B cell (primary cell): ENCODE data around the gene SEL1L2. TPM values are rescaled to one million over a fixed set of nuclear protein-coding genes. Genes with fewer than 3 reads are reported as not detected.

Source experiments
- ATAC-seq: fragments of 200-7000 bp; cut with Tn5 transposase; one replicate; pipeline ENCODE4 v1.10.0; 2021; ENCODE audit warnings: low read depth, mild to moderate bottlenecking, moderate number of reproducible peaks, moderate library complexity
- CTCF ChIA-PET: fragments of 350-600 bp; sonication (Branson Sonifier 250); formaldehyde crosslinking; loops from one replicate; lab custom pipeline; 2021; ENCODE audit warnings: antibody characterized with exemption, inconsistent platforms; lab: Charles Lee
- POLR2A ChIA-PET: fragments of 350-600 bp; sonication (Branson Sonifier 250); formaldehyde crosslinking; loops from one replicate; lab custom pipeline; 2021; ENCODE audit warnings: antibody characterized with exemption; lab: Charles Lee
- DNase-seq: peaks from one replicate; pipeline ENCODE4 v3.0.0; 2013
- H2AFZ ChIP-seq: 2 replicates; pipeline ENCODE4 v1.6.1; 2012; ENCODE audit warnings: mild to moderate bottlenecking, low read depth, low read length; ENCODE audit not compliant: insufficient read depth, poor library complexity, severe bottlenecking
- H3K27ac ChIP-seq, 2 donors: 1 replicate in 1 of 2; 2 replicates in 1 of 2; pipeline ENCODE4 v1.5.1; 2012 to 2013; ENCODE audit warnings: low read length in 2 of 2, mild to moderate bottlenecking in 2 of 2, moderate library complexity in 1 of 2
- H3K27me3 ChIP-seq, 4 experiments: fragments of 200-600 bp in 1 of 4; sonication (generic) in 1 of 4; replicated peaks in 1 of 4; 1 replicate in 2 of 4; 2 replicates in 2 of 4; pipeline versions ENCODE4 v1.6.1 to v1.7.0; 2013 to 2016; ENCODE audit warnings: low read length in 3 of 4, mild to moderate bottlenecking in 2 of 4, mixed read lengths in 1 of 4, moderate library complexity in 1 of 4; ENCODE audit not compliant: insufficient read depth in 4 of 4, control insufficient read depth in 3 of 4; ENCODE audit errors: control extremely low read depth in 1 of 4
- H3K36me3 ChIP-seq, 2 experiments: replicated peaks in 1 of 2; 1 replicate in 1 of 2; 2 replicates in 1 of 2; pipeline versions ENCODE4 v1.6.1 to v1.7.1; 2013; ENCODE audit warnings: low read length in 1 of 2; ENCODE audit not compliant: insufficient read depth in 2 of 2, control insufficient read depth in 1 of 2; ENCODE audit errors: control extremely low read depth in 1 of 2, extremely low read depth in 1 of 2
- H3K4me1 ChIP-seq, 2 donors: fragments of 200-600 bp in 1 of 2; sonication (generic) in 1 of 2; 1 replicate in 1 of 2; 2 replicates in 1 of 2; pipeline versions ENCODE4 v1.5.1 to v1.6.1; 2013 to 2017; ENCODE audit warnings: low read length in 2 of 2; ENCODE audit not compliant: control insufficient read depth in 2 of 2, insufficient read depth in 2 of 2
- H3K4me2 ChIP-seq: replicated peaks from 2 replicates; pipeline ENCODE3; 2012; ENCODE audit warnings: mild to moderate bottlenecking, low read depth, low read length; ENCODE audit not compliant: poor library complexity, severe bottlenecking
- H3K4me3 ChIP-seq, 5 experiments: fragments of 200-600 bp in 1 of 5; sonication (generic) in 1 of 5; 1 replicate in 3 of 5; 2 replicates in 2 of 5; pipeline versions ENCODE4 v1.5.1 to v1.7.0; 2011 to 2016; ENCODE audit warnings: low read length in 4 of 5, mild to moderate bottlenecking in 4 of 5, low read depth in 2 of 5, control low read depth in 1 of 5, moderate library complexity in 1 of 5; ENCODE audit not compliant: insufficient read depth in 1 of 5; ENCODE audit errors: control extremely low read depth in 1 of 5, extremely low read depth in 1 of 5
- H3K79me2 ChIP-seq: fragments of 200-600 bp; sonication (generic); one replicate; pipeline ENCODE4 v1.6.0; 2016; ENCODE audit warnings: low read length; ENCODE audit not compliant: control insufficient read depth, insufficient read depth
- H3K9ac ChIP-seq: fragments of 200-600 bp; sonication (generic); 2 replicates; pipeline ENCODE4 v1.6.1; 2017; ENCODE audit warnings: mild to moderate bottlenecking, low read length, moderate library complexity
- H3K9me3 ChIP-seq, 3 donors: one replicate each; pipeline versions ENCODE4 v1.6.1 to v1.7.1; 2013; ENCODE audit warnings: low read length in 2 of 3; ENCODE audit not compliant: control insufficient read depth in 2 of 3, insufficient read depth in 1 of 3; ENCODE audit errors: control extremely low read depth in 1 of 3
- H4K20me1 ChIP-seq: 2 replicates; pipeline ENCODE4 v1.6.0; 2012; ENCODE audit warnings: mild to moderate bottlenecking, low read length; ENCODE audit not compliant: insufficient read depth, control insufficient read depth, poor library complexity, severe bottlenecking
- H3K27ac Mint-ChIP-seq: one replicate; pipeline ENCODE4 v1.8.0; 2021; ENCODE audit warnings: mixed read lengths
- H3K27me3 Mint-ChIP-seq: one replicate; pipeline ENCODE4 v1.8.0; 2021; ENCODE audit warnings: mixed read lengths
- H3K4me1 Mint-ChIP-seq: one replicate; pipeline ENCODE4 v1.8.0; 2021; ENCODE audit warnings: mixed read lengths
- H3K4me3 Mint-ChIP-seq: one replicate; pipeline ENCODE4 v1.8.0; 2021; ENCODE audit warnings: mixed read lengths
- H3K9me3 Mint-ChIP-seq: one replicate; pipeline ENCODE4 v1.8.0; 2022; ENCODE audit warnings: mixed read lengths; ENCODE audit not compliant: insufficient read depth
- EZH2 ChIP-seq: IDR thresholded peaks from 2 replicates; pipeline ENCODE4 v1.6.1; 2012; ENCODE audit warnings: borderline replicate concordance, low read depth, mild to moderate bottlenecking, moderate library complexity, low read length; ENCODE audit not compliant: insufficient read depth, poor library complexity, severe bottlenecking
- WGBS: methylation state at CpG from one replicate; pipeline ENCODE4 v1.1.5; 2013; ENCODE audit warnings: missing lambda C conversion rate; ENCODE audit not compliant: insufficient coverage; 5-methylcytosine and 5-hydroxymethylcytosine counted together
- intact Hi-C: fragments of 100-400 bp; cut with micrococcal nuclease; formaldehyde crosslinking; loops from one replicate; pipeline ENCODE4 v1.10.0; 2022
- polyA plus RNA-seq: library from polyadenylated mRNA; depleted of rRNA; stranded (reverse); fragments of >200 nt; gene quantifications from 2 replicates; pipeline ENCODE4 v1.2.3, GENCODE V29; 2012
- total RNA-seq, 2 donors: library from RNA; stranded (reverse); fragments of 120-200 nt in 1 of 2; gene quantifications; 1 replicate in 1 of 2; 2 replicates in 1 of 2; pipeline versions ENCODE4 v1.2.3 to v1.2.4, GENCODE V29; 2013 to 2022
- TF ChIP-seq, protein P1 (sequence below): fragments of 200-600 bp; IDR thresholded peaks from one replicate; pipeline ENCODE4 v1.8.0; 2022; ENCODE audit warnings: antibody characterized with exemption, mild to moderate bottlenecking

Gene SEL1L2
- total and polyA plus RNA-seq, 2 donors (not counting 1 experiment from before 2014, with no cell fraction given): not detected

GRCh38 chr20:13915284-13915683, 75.1 kb downstream of the SEL1L2 start:
- H3K4me3 ChIP-seq: no peak overlapping the region
- H3K9me3 ChIP-seq: no peaks in the 10 kb centered on the region
- POLR2A ChIA-PET: no interaction called here
- no peak for DNase-seq
- H3K4me1 ChIP-seq: no peaks in the 10 kb centered on the region
- peaks cover 3% of the 10 kb centered on the region for H3K27me3 Mint-ChIP-seq
- no peak overlapping the region for H3K9ac ChIP-seq
- H3K4me3 Mint-ChIP-seq: no peak overlapping the region
- TF ChIP-seq EZH2: no peak
- TF ChIP-seq, protein P1, sequence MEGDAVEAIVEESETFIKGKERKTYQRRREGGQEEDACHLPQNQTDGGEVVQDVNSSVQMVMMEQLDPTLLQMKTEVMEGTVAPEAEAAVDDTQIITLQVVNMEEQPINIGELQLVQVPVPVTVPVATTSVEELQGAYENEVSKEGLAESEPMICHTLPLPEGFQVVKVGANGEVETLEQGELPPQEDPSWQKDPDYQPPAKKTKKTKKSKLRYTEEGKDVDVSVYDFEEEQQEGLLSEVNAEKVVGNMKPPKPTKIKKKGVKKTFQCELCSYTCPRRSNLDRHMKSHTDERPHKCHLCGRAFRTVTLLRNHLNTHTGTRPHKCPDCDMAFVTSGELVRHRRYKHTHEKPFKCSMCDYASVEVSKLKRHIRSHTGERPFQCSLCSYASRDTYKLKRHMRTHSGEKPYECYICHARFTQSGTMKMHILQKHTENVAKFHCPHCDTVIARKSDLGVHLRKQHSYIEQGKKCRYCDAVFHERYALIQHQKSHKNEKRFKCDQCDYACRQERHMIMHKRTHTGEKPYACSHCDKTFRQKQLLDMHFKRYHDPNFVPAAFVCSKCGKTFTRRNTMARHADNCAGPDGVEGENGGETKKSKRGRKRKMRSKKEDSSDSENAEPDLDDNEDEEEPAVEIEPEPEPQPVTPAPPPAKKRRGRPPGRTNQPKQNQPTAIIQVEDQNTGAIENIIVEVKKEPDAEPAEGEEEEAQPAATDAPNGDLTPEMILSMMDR: no peak
- CTCF ChIA-PET: no interaction called here
- no peaks in the 10 kb centered on the region for H3K27me3 ChIP-seq
- H3K4me1 Mint-ChIP-seq: no peaks in the 10 kb centered on the region
- no peak overlapping the region for H3K27ac Mint-ChIP-seq
- ATAC-seq: no peak
- intact Hi-C loops: no loop called here
- no peaks in the 10 kb centered on the region for H3K9me3 Mint-ChIP-seq
- no peak overlapping the region for H3K27ac ChIP-seq
- H3K36me3 ChIP-seq: no peaks in the 10 kb centered on the region
- H3K4me2 ChIP-seq: no peak overlapping the region
- WGBS: 59% methylated on average over 2 of the region's 3 CpGs
- H3K79me2 ChIP-seq: no peaks in the 10 kb centered on the region
- no peak overlapping the region for H2AFZ ChIP-seq
- H4K20me1 ChIP-seq: no peaks in the 10 kb centered on the region

GRCh38 chr20:13913572-13913971, 76.8 kb downstream of the SEL1L2 start:
- Mint-ChIP-seq H3K27ac (no peak overlapping the region), H3K9me3 (no peaks in the 10 kb centered on the region), H3K4me1 (no peaks in the 10 kb centered on the region), H3K27me3 (peaks cover 3% of the 10 kb centered on the region), H3K4me3 (no peak overlapping the region)
- TF ChIP-seq EZH2: no peak
- TF ChIP-seq, protein P1: no peak
- Histone ChIP-seq H3K4me2 (no peak overlapping the region), H3K79me2 (no peaks in the 10 kb centered on the region), H3K27ac (no peak overlapping the region), H3K36me3 (no peaks in the 10 kb centered on the region), H2AFZ (no peak overlapping the region), H3K9me3 (no peaks in the 10 kb centered on the region), H3K9ac (no peak overlapping the region), H3K27me3 (no peaks in the 10 kb centered on the region), H3K4me1 (no peaks in the 10 kb centered on the region), H3K4me3 (no peak overlapping the region), H4K20me1 (no peaks in the 10 kb centered on the region)
- ATAC-seq (no peak), DNase-seq (no peak)
- POLR2A ChIA-PET: no interaction called here
- CTCF ChIA-PET: no interaction called here
- WGBS: no CpG with 5 or more reads among the region's 4 CpGs
- intact Hi-C loops: no loop called here
